Astrocyte of the spinal cord (primary cell): ENCODE measurements around the gene PPP2R3B.
"Not testable (repeated sequence)": the region's sequence is repeated elsewhere in the genome, so short reads cannot be mapped to it uniquely, and the experiment has no call there.

Source experiments
- DNase-seq: peaks from one replicate; pipeline ENCODE4 v3.0.0; 2011; ENCODE audit warnings: low read depth, low spot score
- H3K4me3 ChIP-seq: 2 replicates; pipeline ENCODE4 v1.5.1; 2011; ENCODE audit warnings: low read depth, mild to moderate bottlenecking, low read length, moderate library complexity
- CTCF ChIP-seq: IDR thresholded peaks from 2 replicates; pipeline ENCODE4 v1.5.1; 2012; ENCODE audit warnings: low read depth, mild to moderate bottlenecking, low read length, inconsistent platforms
- in situ Hi-C: cut with HindIII; loops from 2 replicates; pipeline ENCODE4 v1.10.0; 2017; ENCODE audit warnings: low sequenced_read_pairs

Gene PPP2R3B

GRCh38 chrX:389021-389441 is 2.3 kb upstream of the PPP2R3B start:
- no peak for TF ChIP-seq CTCF
- in situ Hi-C loops = no loop called here

GRCh38 chrX:387729-388128 is 1.0 kb upstream of the PPP2R3B start:
- no peak for TF ChIP-seq CTCF
- DNase-seq = no peak
- in situ Hi-C loops = no loop called here
- peak overlapping the region; percentile 81 for H3K4me3 ChIP-seq

More at GRCh38 chrX:389021-389441, 2.3 kb upstream of the PPP2R3B start:
- H3K4me3 ChIP-seq = no peak overlapping the region
- peak; percentile 2 for DNase-seq

GRCh38 chrX:386239-386767 is 404 bp downstream of the PPP2R3B start:
- no peak for DNase-seq
- no peak for TF ChIP-seq CTCF
- H3K4me3 ChIP-seq = peak overlapping the region; percentile 81
- in situ Hi-C loops = no loop called here

- DNase-seq, in situ Hi-C loops: not testable (repeated sequence)
- peak overlapping the region; percentile 81 for H3K4me3 ChIP-seq
Measured at GRCh38 chrX:385736-386135, 971 bp downstream of the PPP2R3B start.

- no peak overlapping the region for H3K4me3 ChIP-seq
- DNase-seq = no peak
- no peak for TF ChIP-seq CTCF
- in situ Hi-C loops = no loop called here
Measured at GRCh38 chrX:384861-385260, 1.8 kb downstream of the PPP2R3B start.

GRCh38 chrX:378443-378842 is 8.3 kb downstream of the PPP2R3B start:
- H3K4me3 ChIP-seq = no peak overlapping the region
- in situ Hi-C loops = no loop called here
- DNase-seq = no peak
- no peak for TF ChIP-seq CTCF

- DNase-seq, H3K4me3 ChIP-seq, in situ Hi-C loops: not testable (repeated sequence)
Measured at GRCh38 chrX:376206-376605, 10.5 kb downstream of the PPP2R3B start.
